ENCODE data around the gene PHLDB2.

GRCh38 chr3:111871809-111872623, 13.0 kb downstream of the PHLDB2 start:
- TF ChIP-seq CTCF (IDR thresholded peaks at IDR 0.05) (no peak), EP300 (IDR thresholded peaks at IDR 0.05) (no peak)
